Transverse colon (tissue), 4 donors: ENCODE results near the gene TNS3. TPM values are rescaled to one million over a fixed set of nuclear protein-coding genes. Genes with fewer than 3 reads are reported as not detected.
A peak's percentile ranks its signal among the peaks of the same experiment; 100 is the strongest.

Experiments
- DNase-seq: peaks from one replicate; pipeline ENCODE4 v3.0.0-alpha.2; 2019
- H3K27ac ChIP-seq, 4 donors: fragments of 200-600 bp; sonication (generic); 2 replicates each; pipeline ENCODE4 v1.5.1; 2016 to 2018; ENCODE audit warnings: inconsistent platforms in 4 of 4
- H3K27me3 ChIP-seq: fragments of 200-600 bp; sonication (generic); 2 replicates; pipeline ENCODE4 v1.5.1; 2017; ENCODE audit warnings: inconsistent platforms
- H3K36me3 ChIP-seq, 4 donors: fragments of 200-600 bp; sonication (generic); 2 replicates each; pipeline ENCODE4 v1.5.1; 2017 to 2019; ENCODE audit warnings: inconsistent platforms in 4 of 4
- H3K4me1 ChIP-seq, 4 donors: fragments of 200-600 bp; sonication (generic); 2 replicates each; pipeline ENCODE4 v1.5.1; 2017 to 2020; ENCODE audit warnings: inconsistent platforms in 4 of 4
- H3K4me3 ChIP-seq, 4 donors: fragments of 200-600 bp; sonication (generic); 1 replicate in 1 of 4; 2 replicates in 3 of 4; pipeline versions ENCODE4 v1.5.1 to v1.6.1; 2017 to 2019; ENCODE audit warnings: inconsistent platforms in 4 of 4
- H3K9me3 ChIP-seq, 2 donors: fragments of 200-600 bp; sonication (generic); 2 replicates each; pipeline ENCODE4 v1.5.1; 2017 to 2019; ENCODE audit warnings: inconsistent platforms in 2 of 2
- CTCF ChIP-seq, 5 experiments: fragments of 200-600 bp in 3 of 5; fragments of 450-650 bp in 2 of 5; sonication (generic) in 3 of 5; IDR thresholded peaks; 1 replicate in 2 of 5; 2 replicates in 3 of 5; pipeline ENCODE4 v1.5.1; 2016 to 2017; ENCODE audit warnings: antibody characterized with exemption in 5 of 5, inconsistent platforms in 3 of 5, mild to moderate bottlenecking in 2 of 5, moderate library complexity in 1 of 5
- EP300 ChIP-seq: sonication (generic); formaldehyde crosslinking; IDR thresholded peaks from one replicate; pipeline ENCODE4 v1.6.1; 2017; ENCODE audit warnings: antibody characterized with exemption, low read depth
- POLR2A ChIP-seq: fragments of 450-650 bp; IDR thresholded peaks from one replicate; pipeline ENCODE4 v1.6.1; 2016; ENCODE audit warnings: antibody characterized with exemption, mild to moderate bottlenecking, moderate library complexity
- POLR2AphosphoS5 ChIP-seq, 3 donors: sonication (generic); formaldehyde crosslinking; IDR thresholded peaks; one replicate each; pipeline ENCODE4 v1.6.1; 2016; ENCODE audit warnings: antibody characterized with exemption in 3 of 3
- WGBS, 2 donors: methylation state at CpG; one replicate each; pipeline ENCODE4 v1.1.5; 2018; ENCODE audit warnings: low coverage in 1 of 2; 5-methylcytosine and 5-hydroxymethylcytosine counted together
- in situ Hi-C, 4 donors: fragments of 200-750 bp; cut with MboI; loops; one replicate each; pipeline versions ENCODE4 v1.15.0 to v1.15.1; 2017; ENCODE audit warnings: low sequenced_read_pairs in 3 of 4, low pct_ligation_motif_present in 1 of 4, low pct_unique_long_range_greater_than_20kb in 1 of 4
- intact Hi-C: fragments of 100-400 bp; cut with DNase I; formaldehyde crosslinking; loops from one replicate; pipeline ENCODE4 v1.15.1; 2023; ENCODE audit warnings: low total_unique reads
- total RNA-seq, 4 donors: library from RNA; depleted of rRNA; stranded (reverse); fragments of >200 nt; gene quantifications; one replicate each; pipeline ENCODE4 v1.1.0, GENCODE V29; 2016

The TNS3 gene
- total RNA-seq, 4 donors from 2014 or later = 58.5 to 104 (median 72.7) TPM

GRCh38 chr7:47549397-47549796 lies 32.5 kb downstream of the TNS3 start:
- intact Hi-C loops (no loop called here), in situ Hi-C loops (no loop called here)
- no peak for TF ChIP-seq CTCF (IDR thresholded peaks at IDR 0.05)
- no peak for TF ChIP-seq EP300
- TF ChIP-seq POLR2A = no peak
- TF ChIP-seq POLR2AphosphoS5 (IDR thresholded peaks at IDR 0.05) = no peak
- Histone ChIP-seq H3K27ac (no peak overlapping the region), H3K36me3 (no peaks in the 10 kb centered on the region), H3K4me3 (no peak overlapping the region), H3K4me1 (peaks cover 7 to 35% (median 14%) of the 10 kb centered on the region in 4 donors), H3K27me3 (no peaks in the 10 kb centered on the region), H3K9me3 (no peaks in the 10 kb centered on the region)
- no peak for DNase-seq
- WGBS, 2 donors = 80 to 97% methylated on average over 1 to 6 of the region's 6 CpGs

GRCh38 chr7:47548546-47548945 lies 33.4 kb downstream of the TNS3 start:
- in situ Hi-C loops = no loop called here
- DNase-seq = no peak
- Histone ChIP-seq H3K36me3 (no peaks in the 10 kb centered on the region), H3K27me3 (no peaks in the 10 kb centered on the region), H3K4me1 (peaks cover 7 to 35% (median 14%) of the 10 kb centered on the region in 4 donors), H3K27ac (no peak overlapping the region), H3K4me3 (no peak overlapping the region), H3K9me3 (no peaks in the 10 kb centered on the region)
- no peak for TF ChIP-seq CTCF (IDR thresholded peaks at IDR 0.05)
- no peak for TF ChIP-seq POLR2AphosphoS5 (IDR thresholded peaks at IDR 0.05)
- no peak for TF ChIP-seq EP300
- TF ChIP-seq POLR2A = no peak
- 91% methylated on average over 8 of the region's 8 CpGs; no CpG with 5 or more reads in 1 of the 2 donors for WGBS, 2 donors
- intact Hi-C loops = no loop called here

GRCh38 chr7:47546733-47547494 lies 35.0 kb downstream of the TNS3 start:
- Histone ChIP-seq H3K4me1 (peaks cover 7 to 23% (median 11%) of the 10 kb centered on the region in 4 donors), H3K4me3 (no peak overlapping the region), H3K27ac (peak overlapping the region; percentile 17 to 43 (median 30)), H3K27me3 (no peaks in the 10 kb centered on the region), H3K9me3 (no peaks in the 10 kb centered on the region), H3K36me3 (no peaks in the 10 kb centered on the region)
- DNase-seq = peak; percentile 88
- intact Hi-C loops (no loop called here), in situ Hi-C loops (no loop called here)
- TF ChIP-seq EP300 (no peak), POLR2AphosphoS5 (IDR thresholded peaks at IDR 0.05) (peak in 2 of 3 donors; percentile 26 to 57), POLR2A (peak; percentile 43), CTCF (IDR thresholded peaks at IDR 0.05) (peak in 1 of 5 experiments; percentile 27)
- WGBS, 2 donors = 67 to 69% methylated on average over 2 to 19 of the region's 19 CpGs

GRCh38 chr7:47546171-47546570 lies 35.7 kb downstream of the TNS3 start:
- WGBS, 2 donors = 93% methylated on average over 14 of the region's 14 CpGs; no CpG with 5 or more reads in 1 of the 2 donors
- no peaks in the 10 kb centered on the region for H3K9me3 ChIP-seq
- intact Hi-C loops (no loop called here), in situ Hi-C loops (no loop called here)
- no peak overlapping the region for H3K4me3 ChIP-seq
- DNase-seq = no peak
- TF ChIP-seq CTCF (IDR thresholded peaks at IDR 0.05) (no peak), POLR2AphosphoS5 (IDR thresholded peaks at IDR 0.05) (no peak)
- no peak overlapping the region for H3K27ac ChIP-seq
- H3K27me3 ChIP-seq = no peaks in the 10 kb centered on the region
- H3K36me3 ChIP-seq = no peaks in the 10 kb centered on the region
- peaks cover 6 to 19% (median 7%) of the 10 kb centered on the region in 4 donors for H3K4me1 ChIP-seq
